Measurements from ENCODE around the gene SLC22A23.

SLC22A23 gene

GRCh38 chr6:3293271-3294155, 163.3 kb downstream of the SLC22A23 start:
- DNase-seq = no peak

- no peak for DNase-seq
These were observed 164.2 kb downstream of the SLC22A23 start for GRCh38 chr6:3292431-3293197.

DNA sequence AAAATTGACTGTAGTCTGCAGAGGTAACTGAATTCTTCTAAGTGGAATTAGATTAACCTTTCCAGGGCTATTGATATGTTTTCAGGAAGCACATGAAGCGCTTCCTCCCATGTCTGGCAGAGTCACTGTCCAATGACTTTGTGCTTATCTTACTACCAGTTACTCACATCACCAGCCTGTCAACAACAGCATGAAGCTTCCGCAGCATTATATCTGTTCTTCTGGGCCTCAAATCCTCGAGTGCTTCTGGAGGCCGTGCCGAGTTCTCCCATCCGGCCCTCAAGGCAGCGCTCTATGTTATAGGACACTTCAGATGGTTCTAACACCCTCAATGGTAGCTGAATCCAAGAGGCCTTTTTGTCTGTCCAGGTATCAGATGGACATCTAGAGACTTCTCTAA, 164.9 kb downstream of the SLC22A23 start:
- DNase-seq = no peak

DNA sequence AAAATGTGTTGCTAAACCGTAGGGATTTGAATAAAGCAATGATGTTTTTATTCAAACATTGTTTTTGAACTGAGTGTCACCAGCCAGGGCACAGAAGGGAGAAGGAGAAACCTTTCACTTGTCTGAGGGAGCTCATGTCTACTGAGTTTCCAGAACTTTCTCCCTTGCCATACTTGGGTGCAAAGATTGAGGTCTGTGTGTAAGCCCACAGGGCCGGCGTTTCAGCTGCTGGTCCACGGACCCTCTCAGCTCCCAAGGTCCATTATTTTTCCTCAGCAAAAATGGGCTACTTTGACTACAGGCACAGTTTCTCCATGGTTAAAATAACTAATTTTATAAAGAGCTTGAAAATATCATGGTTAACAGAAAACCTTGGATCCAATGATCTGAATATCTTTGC, 165.5 kb downstream of the SLC22A23 start:
- DNase-seq = no peak

- DNase-seq = no peak
These were observed 166.0 kb downstream of the SLC22A23 start for GRCh38 chr6:3290931-3291211.

- no peak for DNase-seq
These were observed 166.5 kb downstream of the SLC22A23 start for GRCh38 chr6:3290149-3290930.

GRCh38 chr6:3289664-3290055, 167.2 kb downstream of the SLC22A23 start:
- no peak for DNase-seq

DNA sequence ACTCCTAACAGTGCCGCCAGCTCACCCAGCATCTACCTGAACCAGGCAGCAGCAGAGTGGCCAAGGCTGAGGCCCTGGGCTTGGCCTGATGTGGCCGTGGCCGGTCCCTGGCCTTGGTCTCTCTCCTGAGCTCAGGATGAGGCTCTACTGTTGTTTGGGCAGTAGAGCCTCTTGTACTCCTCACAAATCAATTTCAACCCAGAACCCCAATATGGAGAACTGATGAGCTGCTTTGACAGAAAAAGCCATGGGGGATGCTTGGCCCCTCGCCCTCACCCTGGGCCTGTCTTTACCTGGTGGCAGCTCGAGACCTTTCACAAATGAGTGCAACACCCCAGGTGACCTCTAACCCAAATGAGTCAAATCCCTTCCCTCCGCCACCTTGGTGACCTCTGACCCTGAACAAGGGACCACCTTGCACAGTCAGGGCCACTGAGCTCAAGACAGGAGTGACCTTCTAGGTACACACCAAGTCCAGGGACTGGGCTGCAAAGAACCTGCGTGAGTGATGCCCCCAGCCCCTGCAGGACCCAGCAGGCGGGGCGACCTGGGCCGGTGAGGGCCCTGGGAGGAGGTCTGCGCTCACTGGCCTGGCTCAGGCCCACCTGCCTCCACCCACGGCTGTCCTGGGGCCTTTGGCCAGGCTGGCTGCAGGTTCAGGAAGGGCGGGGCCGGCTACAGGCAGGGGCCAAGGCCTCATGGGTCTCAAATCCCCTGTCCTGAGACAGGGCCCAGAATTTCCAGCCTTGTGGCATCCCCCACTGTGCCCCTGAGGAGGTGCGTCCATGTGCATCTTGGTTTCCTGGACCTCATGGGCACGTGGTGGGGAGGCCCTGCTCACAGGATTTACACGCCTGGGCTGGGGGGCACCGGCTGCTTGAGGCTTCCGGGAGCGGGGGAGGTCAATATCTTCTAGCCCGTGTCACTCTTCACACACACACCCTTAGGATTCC, 167.9 kb downstream of the SLC22A23 start:
- DNase-seq = no peak

DNA sequence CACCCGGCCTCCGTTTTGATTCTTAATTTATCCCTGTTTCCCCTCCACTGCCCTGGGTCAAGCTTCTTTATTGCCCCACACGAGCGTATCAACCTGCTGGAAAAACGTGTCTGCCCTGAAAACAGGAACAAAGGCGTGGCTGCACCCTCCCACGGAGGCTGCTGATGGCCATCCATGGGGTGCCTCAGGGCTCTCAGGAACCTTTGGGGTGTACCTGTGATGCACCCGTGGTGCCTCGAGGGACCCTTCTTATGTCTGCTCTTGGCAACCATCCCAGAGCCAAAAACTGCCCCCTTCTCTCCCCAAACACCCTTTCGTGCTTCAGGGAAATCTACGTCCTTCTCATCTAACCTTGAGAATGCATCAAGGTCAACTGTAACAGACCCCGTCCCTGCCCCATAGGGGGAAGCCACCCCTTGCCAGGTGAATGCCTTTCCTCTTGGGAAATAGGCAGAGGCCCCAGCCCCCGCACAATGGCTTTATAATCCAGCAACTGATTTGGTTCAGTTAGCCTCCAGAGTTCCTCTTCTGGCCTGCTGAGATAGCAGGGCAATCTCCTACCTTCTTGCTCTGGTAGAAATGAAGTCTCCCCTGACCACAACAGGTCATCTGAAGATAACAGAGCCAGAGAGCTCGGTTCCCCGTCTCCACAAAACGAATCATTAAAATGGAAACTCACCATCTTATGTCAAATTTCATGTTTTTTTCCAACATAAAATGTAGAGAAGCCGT, 168.7 kb downstream of the SLC22A23 start:
- no peak for DNase-seq

- no peak for DNase-seq
These were observed 169.5 kb downstream of the SLC22A23 start for GRCh38 chr6:3287308-3287707.

DNA sequence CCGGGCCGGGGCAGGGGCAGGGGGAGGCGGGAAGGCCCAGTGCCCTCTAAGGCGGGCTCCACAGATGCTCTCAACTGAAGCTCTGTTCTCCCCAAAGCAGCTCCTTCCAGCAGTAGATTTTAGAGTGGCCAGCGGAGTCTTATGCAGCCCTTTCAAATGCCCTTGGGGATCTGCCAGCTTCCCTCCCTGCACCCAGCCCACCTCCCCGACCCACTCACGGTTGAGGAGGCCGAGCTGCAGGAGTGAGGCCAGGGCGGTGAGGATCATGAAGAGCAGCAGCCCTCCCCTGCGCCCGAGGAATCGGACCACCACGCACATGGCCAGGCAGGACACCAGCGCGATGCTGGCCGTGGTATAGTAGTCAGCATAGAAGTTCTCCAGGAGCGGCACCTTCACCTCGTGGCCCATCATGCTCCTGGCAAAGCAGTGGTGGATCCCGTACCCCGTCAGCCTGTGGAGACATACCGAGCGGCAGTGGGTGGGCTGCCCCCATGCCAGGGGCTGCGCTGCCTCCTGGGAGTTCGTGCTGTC, 170.1 kb downstream of the SLC22A23 start:
- DNase-seq = no peak

- DNase-seq = no peak
These were observed 171.1 kb downstream of the SLC22A23 start for GRCh38 chr6:3285732-3286131.

- no peak for DNase-seq
These were observed 171.7 kb downstream of the SLC22A23 start for GRCh38 chr6:3285049-3285639.

GRCh38 chr6:3284436-3284876, 172.4 kb downstream of the SLC22A23 start:
- no peak for DNase-seq

- DNase-seq = no peak
These were observed 173.0 kb downstream of the SLC22A23 start for GRCh38 chr6:3283641-3284435.

DNA sequence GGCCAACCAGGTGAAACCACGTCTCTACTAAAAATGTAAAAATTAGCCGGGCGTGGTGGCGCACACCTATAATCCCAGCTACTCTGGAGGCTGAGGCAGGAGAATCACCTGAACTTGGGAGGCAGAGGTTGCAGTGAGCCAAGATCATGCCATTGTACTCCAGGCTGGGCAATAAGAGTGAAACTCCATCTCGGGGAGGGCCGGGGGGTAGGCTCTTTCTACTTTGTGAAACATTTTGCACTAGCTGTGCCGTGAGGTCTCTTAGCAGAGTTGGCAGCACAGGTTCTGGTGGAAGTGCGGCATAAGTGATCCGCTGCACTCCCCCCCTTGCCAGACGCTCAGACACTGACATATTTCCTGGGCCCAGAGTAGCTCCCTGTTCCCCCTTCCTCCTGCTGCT, 173.6 kb downstream of the SLC22A23 start:
- no peak for DNase-seq

DNA sequence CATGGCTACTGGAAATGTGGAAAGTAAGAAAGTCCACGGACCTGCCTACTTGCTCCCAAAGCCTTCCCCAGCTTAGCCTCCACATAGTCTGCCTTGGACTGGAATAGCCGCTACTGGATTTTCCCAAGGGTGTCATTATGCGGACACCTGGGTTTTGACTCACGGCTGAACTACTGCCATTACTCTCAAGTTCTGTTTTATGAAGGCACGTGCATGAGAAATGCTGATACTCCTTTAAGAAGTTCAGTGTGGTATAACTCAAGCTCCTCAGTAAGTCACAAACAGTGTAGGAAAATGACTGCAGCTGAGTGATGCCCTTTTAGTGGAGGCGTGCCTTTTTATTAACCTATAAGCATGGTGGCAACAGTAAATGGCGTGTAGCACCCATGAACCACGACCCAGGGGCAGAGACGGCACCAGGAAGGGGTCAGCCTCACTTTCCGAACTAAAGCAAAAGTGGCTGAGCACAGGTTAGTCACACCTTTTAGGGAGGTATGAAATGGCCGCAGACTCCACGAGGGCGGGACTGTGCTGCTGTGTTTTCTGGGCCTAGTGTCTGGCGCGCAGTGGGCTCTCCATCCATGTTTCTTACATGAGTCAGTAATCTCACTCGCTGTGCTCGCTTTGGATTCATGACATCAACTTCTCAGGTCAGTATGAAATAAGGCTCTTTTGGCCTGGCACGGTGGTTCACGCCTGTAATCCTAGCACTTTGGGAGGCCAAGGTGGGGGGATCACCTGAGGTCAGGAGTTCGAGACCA, 174.2 kb downstream of the SLC22A23 start:
- no peak for DNase-seq

DNA sequence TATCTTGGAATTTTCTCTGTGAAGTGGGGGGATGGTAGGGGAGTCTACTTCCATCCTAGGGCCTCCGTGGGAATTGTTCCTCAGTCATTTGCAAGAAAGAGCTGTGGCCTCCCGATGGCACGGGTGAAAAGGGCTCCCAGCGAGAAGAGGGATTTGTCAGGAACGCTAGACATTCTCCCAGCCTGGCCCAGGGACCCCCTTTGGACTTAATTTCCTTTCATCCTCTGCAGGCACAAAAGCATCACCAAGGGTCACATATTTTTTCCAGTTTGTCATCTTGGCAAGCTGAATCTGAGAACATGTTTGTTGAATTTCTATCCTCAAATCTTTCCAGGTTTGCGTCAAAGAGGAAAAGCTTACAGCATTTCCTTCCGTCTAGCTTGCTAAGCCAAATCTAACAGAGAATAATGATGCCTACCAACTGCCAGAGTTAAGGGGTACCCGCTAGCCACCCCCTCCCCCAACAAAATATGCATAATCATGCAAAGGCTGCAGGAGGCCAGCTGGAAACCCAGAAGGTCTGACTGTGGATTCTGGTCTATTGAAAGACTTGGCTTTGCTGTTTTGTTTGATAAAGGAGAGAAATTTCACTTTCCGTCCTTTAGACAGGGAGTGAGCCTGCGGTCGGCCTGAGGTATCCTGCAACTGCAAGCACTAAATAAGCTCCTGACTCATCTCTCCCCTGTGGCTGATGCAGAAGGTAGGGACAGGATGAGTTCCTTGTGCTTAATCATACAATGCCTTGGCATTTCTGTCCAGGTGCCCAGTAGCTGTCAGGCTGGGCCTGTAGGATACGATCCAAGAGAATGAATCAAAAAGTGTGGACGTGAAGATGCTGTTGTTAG, 175.0 kb downstream of the SLC22A23 start:
- no peak for DNase-seq

All from right forelimb (tissue), 1 donor.